SHP77 (cell line): ENCODE measurements around the gene GIPC1.
"Not testable (repeated sequence)": the region's sequence is repeated elsewhere in the genome, so short reads cannot be mapped to it uniquely, and the experiment has no call there.

Source experiments
- DNase-seq, 2 experiments: peaks; one replicate each; lab custom pipeline; 2025; lab: John Stamatoyannopoulos, UW

GIPC1 gene, protein sequence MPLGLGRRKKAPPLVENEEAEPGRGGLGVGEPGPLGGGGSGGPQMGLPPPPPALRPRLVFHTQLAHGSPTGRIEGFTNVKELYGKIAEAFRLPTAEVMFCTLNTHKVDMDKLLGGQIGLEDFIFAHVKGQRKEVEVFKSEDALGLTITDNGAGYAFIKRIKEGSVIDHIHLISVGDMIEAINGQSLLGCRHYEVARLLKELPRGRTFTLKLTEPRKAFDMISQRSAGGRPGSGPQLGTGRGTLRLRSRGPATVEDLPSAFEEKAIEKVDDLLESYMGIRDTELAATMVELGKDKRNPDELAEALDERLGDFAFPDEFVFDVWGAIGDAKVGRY

GRCh38 chr19:14496029-14496833, at the start of gene GIPC1:
TSS of gene GIPC1 (minus strand) at chr19:14496127. CDS start at chr19:14482976, 13,151 bp downstream.
- peak; percentile 96 to 97 for DNase-seq

GRCh38 chr19:14545716-14546082, 49.8 kb upstream of the GIPC1 start:
- no peak for DNase-seq

- peak; percentile 78 to 94 for DNase-seq
These were observed 49.2 kb upstream of the GIPC1 start for GRCh38 chr19:14544977-14545715.

- DNase-seq, result no peak
These were observed 48.1 kb upstream of the GIPC1 start for GRCh38 chr19:14544047-14544446.

DNA sequence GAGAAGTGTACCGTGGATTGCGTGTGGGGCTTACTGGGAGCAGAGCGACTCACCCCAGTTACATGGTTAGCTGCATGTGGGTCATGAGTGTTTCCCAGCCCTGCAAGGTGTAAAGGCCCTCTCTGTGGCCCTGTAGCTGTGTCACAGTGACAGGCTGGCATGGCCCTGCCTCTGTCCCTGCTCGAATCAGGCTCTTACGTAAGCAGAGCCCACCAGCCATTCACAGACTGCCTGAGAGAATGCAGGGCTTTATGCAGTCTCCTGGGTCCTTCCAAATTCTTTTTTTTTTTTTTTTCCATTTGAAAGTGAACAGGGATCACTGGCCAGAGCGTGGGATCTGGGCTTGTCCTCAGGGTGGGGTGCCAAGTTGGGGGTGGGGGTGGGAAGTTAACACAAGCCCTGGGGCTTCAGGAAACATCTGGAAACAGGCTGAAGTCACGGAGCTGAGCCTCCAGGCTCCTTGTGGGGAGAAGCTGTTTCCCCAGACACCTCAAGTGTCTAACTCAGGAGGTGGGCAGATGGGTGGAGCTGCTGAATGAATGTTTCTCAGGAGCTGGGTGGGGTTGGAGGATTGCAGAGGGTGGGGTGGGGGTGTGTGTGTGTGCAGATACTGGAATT, 46.9 kb upstream of the GIPC1 start:
- no peak for DNase-seq

DNA sequence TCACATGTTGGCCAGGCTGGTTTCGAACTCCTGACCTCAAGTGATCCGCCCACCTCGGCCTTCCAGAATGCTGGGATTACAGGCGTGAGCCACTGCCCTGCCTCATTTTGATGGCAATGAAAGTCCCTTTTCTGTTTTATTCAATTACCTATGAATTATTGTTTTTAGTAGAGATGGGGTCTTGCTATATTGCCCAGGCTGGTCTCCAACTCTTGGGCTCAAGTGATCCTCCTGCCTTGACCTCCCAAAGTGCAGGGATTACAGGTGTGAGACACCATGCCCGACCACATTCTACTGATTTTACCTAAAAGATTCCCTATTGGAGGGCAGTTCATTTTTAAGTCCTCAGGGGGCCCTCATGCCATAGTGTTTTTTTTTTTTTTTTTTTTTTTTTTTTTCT, 46.1 kb upstream of the GIPC1 start:
- not testable (repeated sequence) for DNase-seq

DNA sequence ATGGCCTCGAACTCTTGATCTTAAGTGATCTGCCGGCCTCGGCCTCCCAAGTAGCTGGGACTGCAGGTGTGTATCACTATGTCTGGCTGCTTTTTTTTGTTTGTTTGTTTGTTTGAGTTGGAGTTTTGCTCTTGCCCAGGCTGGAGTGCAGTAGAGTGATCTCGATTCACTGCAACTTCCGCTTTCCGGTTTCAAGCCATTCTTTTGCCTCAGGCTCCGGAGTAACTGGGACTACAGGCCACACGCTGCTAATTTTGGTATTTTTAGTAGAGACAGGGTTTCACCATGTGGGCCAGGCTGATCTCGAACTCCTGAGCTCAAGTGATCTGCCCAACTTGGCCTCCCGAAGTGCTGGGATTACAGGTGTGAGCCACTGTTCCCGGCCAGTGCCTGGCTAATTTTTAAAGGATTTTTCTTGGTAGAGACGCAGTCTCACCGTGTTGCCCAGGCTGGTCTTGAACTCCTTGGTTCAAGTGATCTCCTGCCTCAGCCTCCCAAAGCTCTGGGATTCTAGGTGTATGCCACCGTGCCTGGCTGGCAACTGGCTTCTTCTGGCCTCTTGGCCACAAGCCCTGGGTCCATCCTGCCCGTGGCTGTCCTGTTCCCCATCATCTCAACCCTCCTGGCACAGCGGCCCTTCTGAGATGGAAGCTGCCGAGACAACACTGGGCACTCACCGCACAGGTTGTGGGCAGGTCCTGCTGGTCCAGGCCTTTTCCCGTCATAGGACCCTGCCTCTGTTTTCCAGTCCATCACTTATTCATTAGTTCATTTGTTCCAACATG, 45.0 kb upstream of the GIPC1 start:
- no peak for DNase-seq

DNA sequence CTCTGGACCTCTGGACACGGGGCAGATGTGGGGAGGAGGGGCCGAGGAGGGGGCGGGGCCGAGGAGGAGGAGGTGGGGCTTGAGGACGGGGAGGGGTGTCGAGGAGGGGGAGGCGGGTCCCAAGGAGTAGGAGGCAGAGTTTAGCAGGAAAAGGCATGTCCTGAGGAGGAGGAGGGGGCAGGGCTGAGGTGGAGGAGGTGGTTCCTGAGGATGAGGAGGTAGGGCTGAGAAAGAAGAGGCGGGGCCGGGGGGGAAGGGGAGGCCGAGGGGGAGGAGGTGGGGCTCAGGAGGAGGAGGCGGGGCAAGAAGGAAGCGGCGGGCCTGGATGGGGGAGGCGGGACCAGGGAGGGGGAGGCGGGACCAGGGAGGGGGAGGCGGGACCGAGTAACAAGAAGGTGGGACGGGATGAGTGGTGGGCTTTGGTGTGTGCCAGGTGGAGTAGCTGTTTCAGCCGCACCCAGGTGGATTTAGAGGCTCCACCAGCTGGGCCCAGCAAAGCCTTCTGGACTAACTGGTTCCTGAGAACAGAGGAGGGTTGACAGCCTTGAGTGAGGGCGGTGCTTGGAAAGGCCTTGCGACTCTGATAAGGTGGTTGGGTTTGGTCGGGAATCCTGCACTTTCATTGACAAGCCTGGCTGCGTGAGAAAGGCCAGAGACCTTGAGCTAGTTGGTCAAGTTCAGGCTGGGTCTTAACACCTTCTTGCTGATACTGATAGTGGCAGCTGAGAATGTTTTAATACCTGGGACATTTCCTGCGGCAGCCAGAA, 41.2 kb upstream of the GIPC1 start:
- no peak for DNase-seq

DNA sequence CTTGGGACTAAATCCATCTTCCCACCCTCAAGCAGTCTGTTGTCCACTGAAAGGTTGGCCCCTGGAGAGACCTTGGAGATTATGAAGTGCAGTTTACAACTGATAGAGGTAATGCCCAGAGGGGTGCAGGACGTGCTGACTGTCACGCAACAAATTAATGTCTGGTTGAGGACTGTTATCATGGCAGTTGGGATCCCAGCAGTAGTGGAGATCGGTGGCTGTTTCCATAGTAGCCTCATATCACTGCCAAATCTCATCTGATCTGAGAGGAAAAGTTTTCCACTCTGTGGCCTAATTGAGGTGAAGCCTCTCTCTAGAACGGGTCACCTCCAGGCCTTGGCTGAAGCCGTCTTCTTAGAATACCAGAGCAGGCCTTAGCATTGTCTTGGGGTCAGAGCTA, 37.5 kb upstream of the GIPC1 start:
- no peak for DNase-seq

DNA sequence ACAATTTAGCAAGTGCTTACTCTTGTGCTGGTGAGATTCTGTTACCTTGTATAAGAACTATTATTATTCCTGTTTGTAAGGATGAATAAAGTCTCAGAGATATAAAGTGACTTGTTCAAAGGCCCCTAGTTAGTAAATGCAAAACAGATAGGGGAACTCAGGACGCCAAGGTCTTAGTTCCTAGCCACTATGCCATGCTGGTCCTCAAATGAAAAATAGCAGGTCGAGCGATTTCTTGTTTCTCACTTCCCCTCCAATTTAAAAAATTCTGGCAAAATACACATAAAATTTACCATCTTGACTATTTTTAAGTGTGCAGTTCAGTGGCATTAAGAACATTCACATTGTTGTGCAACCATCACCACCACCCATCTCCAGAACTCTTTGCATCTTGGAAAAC, 34.6 kb upstream of the GIPC1 start:
- DNase-seq, result no peak

DNA sequence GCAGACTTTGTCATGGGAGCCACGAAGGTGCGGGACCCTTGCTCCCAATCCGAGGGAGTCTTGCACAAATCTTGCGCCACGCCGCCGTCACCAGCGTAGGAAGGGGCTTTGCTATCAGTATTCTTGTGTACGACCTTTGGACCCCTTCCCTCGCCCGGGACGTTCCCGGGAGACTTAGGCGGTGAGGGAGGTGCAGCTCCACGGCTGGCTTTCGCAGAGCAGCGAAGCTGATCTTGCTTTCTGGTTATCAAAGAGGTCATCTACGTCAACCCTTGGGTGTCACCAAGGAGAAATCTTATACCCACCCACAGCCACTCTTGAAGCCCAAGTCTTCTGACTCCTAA, 34.0 kb upstream of the GIPC1 start:
- DNase-seq, result no peak

DNA sequence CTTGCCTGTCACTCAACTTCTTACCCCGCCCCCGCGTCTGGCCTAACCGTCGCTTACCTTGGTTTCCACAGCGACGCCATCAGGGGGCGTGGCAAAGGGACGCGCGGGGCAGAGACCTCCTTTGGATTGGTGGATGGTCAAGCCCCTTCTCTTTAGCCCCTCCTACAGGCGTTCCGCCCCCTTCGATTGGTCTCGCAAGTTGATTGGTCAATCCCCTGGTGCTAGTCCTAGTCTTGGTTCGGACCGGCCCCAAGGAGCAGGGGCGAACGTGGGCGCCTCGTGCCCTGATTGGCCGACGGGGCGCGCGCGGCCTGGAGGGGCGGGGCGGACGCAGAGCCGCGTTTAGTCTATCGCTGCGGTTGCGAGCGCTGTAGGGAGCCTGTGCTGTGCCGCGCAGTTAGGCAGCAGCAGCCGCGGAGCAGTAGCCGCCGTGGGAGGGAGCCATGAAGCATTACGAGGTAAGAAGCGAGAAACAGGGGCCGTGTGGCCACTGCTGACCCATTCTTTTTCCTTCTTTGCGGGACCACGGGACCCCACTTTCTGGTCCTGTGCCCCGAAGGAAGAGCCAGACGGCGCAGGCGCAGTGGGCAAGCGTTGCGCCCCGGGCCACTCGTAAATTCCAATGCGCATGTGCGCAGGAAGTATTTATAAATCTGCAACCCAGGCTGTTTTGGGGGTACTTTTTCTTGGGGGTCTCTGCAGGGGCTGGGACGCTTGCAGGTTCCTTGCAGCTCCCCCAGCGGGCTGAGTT, 33.5 kb upstream of the GIPC1 start, which contains the start of gene TECR:
Gene TECR, plus strand, starts transcription at position 341 of the 751 bp plus-strand sequence. Its CDS starts 103 bp downstream, at position 444.
- DNase-seq, result peak; percentile 98 to 99

- no peak for DNase-seq
These were observed 32.7 kb upstream of the GIPC1 start for GRCh38 chr19:14528419-14529253.

- no peak for DNase-seq
These were observed 30.5 kb upstream of the GIPC1 start for GRCh38 chr19:14526423-14526822.

- no peak for DNase-seq
These were observed 29.8 kb upstream of the GIPC1 start for GRCh38 chr19:14525729-14526128.

DNA sequence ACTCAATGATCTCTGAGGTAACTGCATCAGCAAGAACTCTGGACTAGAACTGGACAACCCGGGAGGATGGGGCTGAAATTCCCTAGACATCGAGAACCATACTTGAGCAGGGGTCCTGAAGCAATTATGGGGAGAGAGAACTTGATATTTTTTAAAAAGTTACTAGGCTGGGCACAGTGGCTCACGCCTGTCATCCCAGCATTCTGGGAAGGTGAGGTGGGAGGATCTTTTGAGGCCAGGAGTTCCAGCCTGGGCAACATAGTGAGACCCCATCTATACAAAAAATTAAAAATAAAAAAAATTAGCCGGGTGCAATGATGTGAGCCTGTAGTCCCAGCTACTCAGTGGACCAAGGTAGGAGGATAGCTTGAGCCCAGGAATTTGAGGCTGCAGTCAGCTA, 24.6 kb upstream of the GIPC1 start:
- no peak for DNase-seq

DNA sequence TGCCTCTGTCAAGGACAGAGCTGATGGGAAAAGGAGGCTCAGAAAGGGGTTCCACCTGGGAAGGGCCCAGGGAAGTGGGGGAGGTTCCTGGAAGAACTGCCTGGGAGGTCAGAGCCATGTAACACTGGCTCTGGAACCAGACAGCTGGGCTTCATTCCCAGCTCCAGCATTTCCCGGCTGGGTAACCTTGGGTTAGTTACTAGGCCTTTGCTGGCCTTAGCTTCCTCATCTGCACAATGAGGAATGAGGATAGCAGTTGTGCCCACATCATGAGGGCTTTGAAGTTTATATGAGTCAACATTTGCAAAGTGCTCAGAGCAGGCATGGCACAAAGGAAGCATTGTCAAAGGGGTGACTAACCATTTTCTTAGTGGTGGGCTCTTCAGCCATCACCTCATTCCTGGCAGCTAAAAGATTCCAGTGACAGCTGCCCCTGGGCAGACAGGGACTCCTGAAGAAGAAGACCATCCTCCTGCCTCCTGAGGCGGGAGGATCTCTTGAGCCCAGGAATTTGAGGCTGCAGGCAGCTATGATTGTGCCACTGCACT, 24.0 kb upstream of the GIPC1 start:
- no peak for DNase-seq

GRCh38 chr19:14519245-14519859, 23.4 kb upstream of the GIPC1 start:
- DNase-seq, result no peak
